Fibroblast of skin of right quadriceps (primary cell): ENCODE results near the gene ASPN.

Experiments
- DNase-seq: peaks from one replicate; pipeline ENCODE4 v3.0.0-alpha.2; 2013

Gene ASPN

DNA sequence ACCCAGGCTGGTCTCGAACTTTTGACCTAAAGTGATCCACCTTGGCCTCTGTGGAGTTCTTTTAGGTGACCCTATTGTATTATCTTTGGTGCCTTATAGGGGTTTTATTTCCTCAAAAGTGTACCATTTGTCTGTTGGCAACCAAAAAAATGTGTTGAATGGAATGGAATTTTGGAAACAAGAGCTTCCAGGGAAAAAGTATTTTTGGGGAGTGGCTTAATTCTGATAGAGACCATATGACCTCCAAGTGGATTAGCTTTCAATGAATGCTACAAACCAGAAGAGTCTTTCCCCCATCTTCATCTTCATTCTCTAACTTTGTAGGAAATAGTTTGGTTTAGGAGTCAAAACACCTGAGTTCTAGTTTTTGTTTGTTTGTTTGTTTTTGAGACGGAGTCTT, 74.5 kb downstream of the ASPN start:
- DNase-seq, result no peak

DNA sequence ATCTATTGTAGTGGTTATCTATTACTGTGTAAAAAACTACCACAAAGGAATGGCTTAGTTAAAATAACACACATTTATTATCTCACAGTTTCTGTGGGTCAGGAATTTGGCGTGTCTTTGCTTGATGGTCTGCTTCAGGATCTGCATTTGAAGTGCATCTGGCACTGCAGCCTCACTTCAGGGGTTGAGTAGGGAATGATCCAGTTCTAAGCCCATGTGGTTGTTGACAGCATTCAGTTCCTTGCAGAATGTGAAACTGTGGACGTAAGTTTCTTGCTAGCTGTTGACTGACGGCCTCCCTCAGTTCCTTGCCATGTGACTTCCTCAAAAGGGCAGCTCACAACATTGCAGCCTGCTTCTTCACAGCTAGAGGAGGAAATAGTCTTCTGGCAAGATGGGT, 75.8 kb downstream of the ASPN start:
- DNase-seq, result no peak
